Measurements from ENCODE around the gene CAMK2B. TPM values are rescaled to one million over a fixed set of nuclear protein-coding genes. Genes with fewer than 3 reads are reported as not detected.

CAMK2B gene
- 5.0 TPM for total RNA-seq

- no peak for DNase-seq (ENCODE audit: low spot score)
- peak; percentile 6 for ATAC-seq
Measured at GRCh38 chr7:44325201-44325671, at the start of gene CAMK2B. Gene CAMK2B, minus strand, starts transcription at chr7:44325594. Its CDS starts 173 bp downstream, at chr7:44325421.

DNA sequence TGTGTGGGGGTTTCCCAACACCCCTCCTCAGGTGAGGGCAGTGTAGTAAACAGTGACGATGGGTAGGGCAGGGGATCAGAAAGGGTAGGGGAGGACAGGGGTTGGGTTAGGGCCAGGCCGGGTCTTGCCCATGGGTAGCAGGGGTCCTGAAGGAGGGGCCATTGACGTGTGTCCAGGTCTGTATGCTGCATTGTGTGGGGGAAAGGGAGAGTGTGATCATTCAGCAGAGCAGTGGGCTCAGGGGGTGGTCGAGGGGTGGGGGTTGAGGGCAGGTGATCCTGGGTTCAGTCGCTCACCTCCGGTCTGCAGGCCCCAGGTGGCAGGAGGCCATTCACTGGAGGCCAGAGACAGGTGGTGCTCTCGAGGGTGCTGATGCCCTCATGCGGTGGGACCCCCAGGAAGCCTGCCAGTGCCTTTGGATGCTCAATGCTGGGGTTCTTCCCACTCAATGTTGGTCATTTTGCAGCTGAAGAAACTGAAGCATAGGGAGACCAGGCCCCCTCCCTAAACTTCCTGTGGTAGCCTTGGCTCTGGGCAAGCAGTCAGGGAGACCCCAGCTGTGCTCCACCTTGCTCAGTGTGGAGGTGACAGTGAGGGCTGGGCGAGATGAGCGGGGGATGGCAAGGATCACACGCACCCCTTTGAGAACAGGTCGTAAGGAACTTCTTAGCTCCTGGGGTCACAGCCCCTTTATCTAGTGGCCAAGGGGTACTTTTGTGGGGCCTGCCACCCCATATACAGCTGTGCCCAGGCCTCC lies 48.8 kb upstream of the CAMK2B start:
- no peak for DNase-seq (ENCODE audit: low spot score)

DNA sequence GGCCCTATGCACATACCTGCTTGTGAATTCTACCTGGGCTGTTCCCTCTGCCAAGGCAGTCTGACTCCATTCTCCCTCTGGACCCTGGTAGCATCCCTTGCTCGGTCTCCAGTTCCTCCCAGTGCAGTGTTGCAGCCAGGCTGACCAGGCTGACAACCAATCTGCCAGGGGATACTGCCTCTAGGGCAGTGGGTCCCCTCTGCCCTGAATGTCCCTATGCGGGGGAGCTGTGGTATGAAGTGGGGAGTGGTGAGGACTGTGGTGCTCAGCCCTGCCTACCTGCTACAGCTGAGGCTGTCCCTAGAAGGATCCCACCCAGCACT lies 48.0 kb upstream of the CAMK2B start:
- DNase-seq (ENCODE audit: low spot score) (no peak), ATAC-seq (no peak)

More for the DNA sequence above, 48.8 kb upstream of the CAMK2B start:
- no peak for ATAC-seq

GRCh38 chr7:44372560-44373417 lies 47.4 kb upstream of the CAMK2B start:
- DNase-seq (ENCODE audit: low spot score) (no peak), ATAC-seq (no peak)

- DNase-seq (ENCODE audit: low spot score), result no peak
- ATAC-seq, result no peak
Measured at GRCh38 chr7:44368885-44369284, 43.5 kb upstream of the CAMK2B start.

DNA sequence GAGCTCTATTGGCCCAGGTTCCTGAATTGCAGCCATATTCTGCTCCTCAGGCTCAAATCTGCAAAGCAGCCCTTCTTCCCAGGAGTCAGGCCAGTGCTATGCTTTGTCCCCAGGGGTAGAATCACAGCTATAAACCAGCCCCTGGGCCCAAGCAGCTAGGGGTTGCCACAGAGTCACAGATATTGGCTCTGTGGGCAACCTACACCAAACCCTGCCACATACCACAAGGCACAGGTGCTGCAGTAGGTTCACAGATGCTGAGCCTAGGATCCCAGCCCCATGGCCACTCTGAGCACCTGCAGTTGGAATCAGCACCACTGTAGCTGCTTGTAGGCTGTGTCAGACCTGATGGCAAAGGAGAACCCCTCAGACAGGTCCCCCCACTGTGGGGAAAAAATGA lies 43.1 kb upstream of the CAMK2B start:
- DNase-seq (ENCODE audit: low spot score), result no peak
- ATAC-seq, result no peak

DNA sequence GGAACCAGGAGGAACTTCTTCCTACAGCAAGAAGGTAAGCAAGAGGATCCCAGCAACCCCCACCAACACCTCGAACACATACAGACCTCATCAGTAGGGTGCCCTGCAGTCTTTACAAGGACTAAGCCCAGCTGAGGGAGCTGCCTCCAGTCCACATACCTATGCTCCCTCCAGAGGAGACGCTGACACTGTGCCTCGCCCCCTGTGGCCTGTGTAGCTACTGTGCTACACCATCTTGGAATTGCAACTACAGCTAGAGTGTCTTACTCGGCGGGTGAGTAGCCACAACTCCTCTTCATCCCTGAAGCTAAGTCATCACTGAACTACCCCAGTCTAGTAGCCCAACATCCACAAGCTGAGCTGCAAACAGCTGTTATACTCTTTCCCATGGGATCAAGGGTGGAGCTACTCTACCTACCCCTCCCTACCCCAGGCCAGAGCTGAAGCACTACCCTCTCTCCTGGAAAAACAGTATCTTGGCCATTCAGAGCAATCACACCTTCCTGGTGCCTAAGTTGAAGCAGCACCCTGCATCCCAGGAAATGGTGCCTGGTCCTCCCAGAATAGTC lies 42.2 kb upstream of the CAMK2B start:
- DNase-seq (ENCODE audit: low spot score) (no peak), ATAC-seq (no peak)

DNA sequence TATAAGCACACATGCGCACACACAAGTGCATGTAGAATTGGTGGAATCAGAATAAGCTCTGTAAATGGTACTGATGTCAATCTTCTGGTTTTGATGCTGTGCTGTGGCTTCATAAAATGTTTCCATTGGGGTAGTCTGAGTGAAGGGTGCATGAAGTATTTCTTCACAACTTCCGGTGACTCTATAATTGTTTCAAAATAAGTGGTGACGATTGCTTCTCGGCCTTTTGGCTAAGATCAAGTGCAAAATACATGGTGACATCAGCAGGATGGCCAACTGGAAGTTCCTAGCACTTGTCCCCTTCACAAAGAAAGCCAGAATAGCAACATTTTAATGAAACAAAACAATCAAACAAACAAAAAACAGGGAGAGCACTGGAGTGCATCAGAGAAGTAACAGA lies 41.6 kb upstream of the CAMK2B start:
- ATAC-seq, result no peak

DNA sequence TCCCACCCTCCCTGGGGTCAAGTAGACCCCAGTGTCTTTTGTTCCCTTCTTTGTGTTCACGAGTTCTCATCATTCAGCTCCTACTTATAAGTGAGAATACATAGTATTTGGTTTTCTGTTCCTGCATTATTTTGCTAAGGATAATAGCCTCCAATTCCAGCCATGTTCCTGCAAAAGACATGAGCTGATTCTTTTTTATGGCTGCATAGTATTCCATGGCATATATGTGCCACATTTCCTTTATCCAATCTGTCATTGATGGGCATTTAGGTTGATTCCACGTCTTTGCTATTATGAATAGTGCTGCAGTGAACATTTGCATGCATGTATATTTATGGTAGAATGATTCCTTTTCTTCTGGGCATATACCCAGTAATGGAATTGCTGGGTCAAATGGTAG lies 28.3 kb upstream of the CAMK2B start:
- ATAC-seq, result no peak

More for the DNA sequence above, 41.6 kb upstream of the CAMK2B start:
- no peak for DNase-seq (ENCODE audit: low spot score)

GRCh38 chr7:44348851-44349781 lies 23.7 kb upstream of the CAMK2B start:
- no peak for DNase-seq (ENCODE audit: low spot score)
- no peak for ATAC-seq

More for the DNA sequence above, 28.3 kb upstream of the CAMK2B start:
- no peak for DNase-seq (ENCODE audit: low spot score)

DNA sequence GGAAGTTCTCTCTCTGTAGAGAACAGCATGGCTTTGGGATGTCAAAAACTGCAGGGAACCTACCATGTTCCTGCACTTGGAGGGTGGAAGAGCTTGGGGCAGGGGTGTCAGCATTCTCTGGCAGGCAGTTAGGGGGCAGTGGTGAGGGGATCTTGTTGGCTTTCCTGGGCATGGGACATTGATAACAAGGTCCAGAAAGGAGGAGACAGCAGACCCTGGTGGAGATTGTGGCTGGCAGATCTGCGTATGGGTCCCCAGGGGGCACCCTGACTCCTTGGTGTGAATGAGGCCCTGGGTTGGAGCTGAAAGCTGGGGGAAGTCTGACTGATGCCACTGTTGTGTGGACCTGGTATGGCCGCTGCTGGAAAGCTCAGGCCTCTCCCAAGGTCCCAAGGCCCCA lies 22.9 kb upstream of the CAMK2B start:
- peak; percentile 14 for ATAC-seq

GRCh38 chr7:44347546-44348114 lies 22.2 kb upstream of the CAMK2B start:
- ATAC-seq (no peak), DNase-seq (ENCODE audit: low spot score) (no peak)

More for the DNA sequence above, 22.9 kb upstream of the CAMK2B start:
- no peak for DNase-seq (ENCODE audit: low spot score)

GRCh38 chr7:44346063-44346462 lies 20.7 kb upstream of the CAMK2B start:
- DNase-seq (ENCODE audit: low spot score) (no peak), ATAC-seq (no peak)

- DNase-seq (ENCODE audit: low spot score), result no peak
- no peak for ATAC-seq
Measured at GRCh38 chr7:44341401-44341800, 16.0 kb upstream of the CAMK2B start.

GRCh38 chr7:44338600-44338999 lies 13.2 kb upstream of the CAMK2B start:
- no peak for ATAC-seq
- DNase-seq (ENCODE audit: low spot score), result no peak

- DNase-seq (ENCODE audit: low spot score) (no peak), ATAC-seq (no peak)
Measured at GRCh38 chr7:44336491-44336890, 11.1 kb upstream of the CAMK2B start.

GRCh38 chr7:44335184-44335583 lies 9.8 kb upstream of the CAMK2B start:
- ATAC-seq, result no peak
- DNase-seq (ENCODE audit: low spot score), result no peak

DNA sequence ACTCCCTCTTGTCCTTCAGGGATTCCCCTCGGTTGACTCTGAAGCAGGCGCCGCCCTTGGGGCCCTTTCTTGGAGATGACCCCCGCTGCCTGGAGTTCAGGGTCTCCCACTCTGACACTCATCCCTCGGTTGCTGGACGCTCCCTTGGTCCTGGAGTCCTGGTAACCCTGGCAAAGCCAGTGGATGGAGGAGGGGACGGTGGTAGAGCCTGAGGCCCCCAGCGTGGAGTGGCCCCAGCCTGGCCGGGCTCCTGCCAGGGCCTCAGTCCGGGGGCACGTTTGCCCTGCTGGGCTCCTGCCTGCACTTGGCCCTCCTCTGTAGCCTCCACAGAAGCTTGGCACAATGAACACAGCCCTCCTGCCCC lies 9.3 kb upstream of the CAMK2B start:
- no peak for ATAC-seq
- no peak for DNase-seq (ENCODE audit: low spot score)

GRCh38 chr7:44333911-44334733 lies 8.7 kb upstream of the CAMK2B start:
- DNase-seq (ENCODE audit: low spot score), result no peak

More at GRCh38 chr7:44333911-44334733, 8.7 kb upstream of the CAMK2B start:
- ATAC-seq, result no peak

Data from left lobe of liver (tissue), 2 donors.